Thoracic aorta (tissue), 2 donors: ENCODE data around the gene RNF150. TPM values are rescaled to one million over a fixed set of nuclear protein-coding genes. Genes with fewer than 3 reads are reported as not detected.
A peak's percentile ranks its signal among the peaks of the same experiment; 100 is the strongest.

ENCODE experiments used
- ATAC-seq: fragments of 150-250 bp; one replicate; pipeline ENCODE4 v1.8.0; 2017; ENCODE audit warnings: low read depth; ENCODE audit not compliant: insufficient number of reproducible peaks, low FRiP score
- DNase-seq: peaks from one replicate; pipeline ENCODE4 v3.0.0-alpha.2; 2020; ENCODE audit warnings: low spot score
- H3K27ac ChIP-seq, 2 donors: fragments of 200-600 bp; sonication (generic); 1 replicate in 1 of 2; 2 replicates in 1 of 2; pipeline ENCODE4 v1.5.1; 2016; ENCODE audit warnings: mild to moderate bottlenecking in 2 of 2, moderate library complexity in 2 of 2
- H3K27me3 ChIP-seq: fragments of 200-600 bp; sonication (generic); replicated peaks from 2 replicates; pipeline ENCODE4 v1.6.0; 2016; ENCODE audit warnings: mild to moderate bottlenecking; ENCODE audit not compliant: insufficient read depth
- H3K36me3 ChIP-seq: fragments of 200-600 bp; sonication (generic); one replicate; pipeline ENCODE4 v1.5.1; 2016
- H3K4me1 ChIP-seq, 2 donors: fragments of 200-600 bp; sonication (generic); 1 replicate in 1 of 2; 2 replicates in 1 of 2; pipeline versions ENCODE4 v1.5.1 to v1.6.0; 2016; ENCODE audit warnings: low read depth in 2 of 2, mild to moderate bottlenecking in 1 of 2; ENCODE audit not compliant: control insufficient read depth in 1 of 2
- H3K4me3 ChIP-seq: fragments of 200-600 bp; sonication (generic); 2 replicates; pipeline ENCODE4 v1.5.1; 2016; ENCODE audit warnings: mild to moderate bottlenecking
- H3K9me3 ChIP-seq: fragments of 200-600 bp; sonication (generic); 2 replicates; pipeline ENCODE4 v1.5.1; 2016
- total RNA-seq, 2 donors: library from RNA; depleted of rRNA; stranded (reverse); fragments of >200 nt; gene quantifications; one replicate each; pipeline versions ENCODE4 v1.1.0 to v1.2.3, GENCODE V29; 2016
- TF ChIP-seq, protein P1 (sequence below): fragments of 200-600 bp; sonication (generic); IDR thresholded peaks from one replicate; pipeline ENCODE4 v1.5.1; 2019; ENCODE audit warnings: antibody characterized with exemption

The RNF150 gene
- total RNA-seq, 2 donors from 2014 or later: 9.7 to 11.6 TPM

DNA sequence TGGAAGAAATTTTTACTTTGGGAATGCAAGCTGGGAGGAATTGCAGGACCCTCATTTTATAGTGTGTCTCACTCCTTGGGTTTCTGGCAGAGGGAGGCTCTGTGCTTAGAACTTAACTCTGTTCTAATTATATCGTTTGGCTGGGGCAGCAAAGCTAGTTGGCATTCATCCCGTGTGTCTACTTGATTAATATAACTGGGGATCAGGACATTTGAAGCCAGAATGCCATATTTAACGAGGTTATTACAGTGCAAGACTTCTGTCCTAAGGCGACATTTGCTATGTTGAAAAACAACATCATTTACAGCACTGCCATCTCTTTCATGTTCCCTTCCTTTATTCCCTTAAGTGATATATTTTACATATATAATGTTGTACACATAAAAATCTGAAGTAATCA, 198.0 kb downstream of the RNF150 start:
- TF ChIP-seq, protein P1, sequence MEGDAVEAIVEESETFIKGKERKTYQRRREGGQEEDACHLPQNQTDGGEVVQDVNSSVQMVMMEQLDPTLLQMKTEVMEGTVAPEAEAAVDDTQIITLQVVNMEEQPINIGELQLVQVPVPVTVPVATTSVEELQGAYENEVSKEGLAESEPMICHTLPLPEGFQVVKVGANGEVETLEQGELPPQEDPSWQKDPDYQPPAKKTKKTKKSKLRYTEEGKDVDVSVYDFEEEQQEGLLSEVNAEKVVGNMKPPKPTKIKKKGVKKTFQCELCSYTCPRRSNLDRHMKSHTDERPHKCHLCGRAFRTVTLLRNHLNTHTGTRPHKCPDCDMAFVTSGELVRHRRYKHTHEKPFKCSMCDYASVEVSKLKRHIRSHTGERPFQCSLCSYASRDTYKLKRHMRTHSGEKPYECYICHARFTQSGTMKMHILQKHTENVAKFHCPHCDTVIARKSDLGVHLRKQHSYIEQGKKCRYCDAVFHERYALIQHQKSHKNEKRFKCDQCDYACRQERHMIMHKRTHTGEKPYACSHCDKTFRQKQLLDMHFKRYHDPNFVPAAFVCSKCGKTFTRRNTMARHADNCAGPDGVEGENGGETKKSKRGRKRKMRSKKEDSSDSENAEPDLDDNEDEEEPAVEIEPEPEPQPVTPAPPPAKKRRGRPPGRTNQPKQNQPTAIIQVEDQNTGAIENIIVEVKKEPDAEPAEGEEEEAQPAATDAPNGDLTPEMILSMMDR: no peak
- H3K4me3 ChIP-seq: no peak overlapping the region
- H3K9me3 ChIP-seq: no peaks in the 10 kb centered on the region
- no peak overlapping the region for H3K27ac ChIP-seq
- no peaks in the 10 kb centered on the region for H3K36me3 ChIP-seq
- ATAC-seq (peak; percentile 75), DNase-seq (peak; percentile 41)
- H3K27me3 ChIP-seq: no peaks in the 10 kb centered on the region
- H3K4me1 ChIP-seq: peaks cover 26 to 35% of the 10 kb centered on the region in 2 donors

DNA sequence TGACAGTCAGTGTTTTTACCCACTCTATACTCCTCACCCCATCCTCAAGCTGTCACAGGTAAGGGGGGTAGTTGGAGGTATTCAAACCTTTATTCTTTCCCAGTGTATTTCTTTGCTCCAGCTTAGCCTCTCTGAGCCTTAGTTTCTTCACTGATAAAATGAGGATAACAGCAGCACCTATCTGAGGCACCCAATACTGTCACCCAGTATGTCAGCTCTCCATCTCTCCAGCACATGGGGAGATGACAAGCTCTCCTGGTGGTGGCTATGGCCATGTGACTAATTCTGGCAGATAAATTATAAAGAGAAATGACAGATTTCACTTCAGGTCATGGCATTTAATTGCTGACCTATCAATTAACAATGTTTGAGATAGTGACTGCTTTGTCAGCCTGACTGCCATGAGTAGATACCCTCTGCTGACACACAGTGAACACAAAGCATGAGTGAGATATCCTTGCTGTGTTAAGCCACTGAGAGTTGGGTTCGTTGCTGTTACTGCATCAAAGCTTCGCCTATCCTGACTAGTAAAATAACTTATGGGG, 200.7 kb downstream of the RNF150 start:
- no peaks in the 10 kb centered on the region for H3K27me3 ChIP-seq
- no peak for DNase-seq
- H3K4me1 ChIP-seq: peaks cover 12 to 21% of the 10 kb centered on the region in 2 donors

DNA sequence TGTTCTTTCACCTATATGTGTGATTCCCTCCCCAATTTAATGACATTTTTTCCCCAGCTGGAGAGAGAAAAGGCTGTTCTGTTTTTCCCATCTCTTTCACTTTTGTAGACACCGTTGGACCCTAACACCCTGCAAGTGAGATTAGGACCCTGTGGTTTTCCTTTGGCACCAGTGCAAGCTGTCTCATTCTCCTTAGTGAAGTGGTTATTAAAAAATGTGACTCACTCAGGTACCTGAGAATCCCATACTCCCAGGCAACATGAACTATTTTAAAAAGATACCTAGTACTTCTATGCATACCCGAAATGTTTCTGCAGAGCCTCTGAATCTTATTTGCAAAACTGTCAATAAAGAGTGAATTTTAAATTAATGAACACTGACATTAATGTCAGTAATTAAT, 201.4 kb downstream of the RNF150 start:
- Histone ChIP-seq H3K9me3 (no peaks in the 10 kb centered on the region), H3K4me1 (peaks cover 12 to 21% of the 10 kb centered on the region in 2 donors), H3K4me3 (no peak overlapping the region), H3K36me3 (no peaks in the 10 kb centered on the region), H3K27ac (no peak overlapping the region), H3K27me3 (no peaks in the 10 kb centered on the region)
- TF ChIP-seq, protein P1: no peak
- DNase-seq (no peak), ATAC-seq (no peak)

More for the DNA sequence above, 200.7 kb downstream of the RNF150 start:
- H3K27ac ChIP-seq: no peak overlapping the region
- ATAC-seq: no peak
- H3K36me3 ChIP-seq: no peaks in the 10 kb centered on the region
- no peak overlapping the region for H3K4me3 ChIP-seq
- TF ChIP-seq, protein P1: no peak
- no peaks in the 10 kb centered on the region for H3K9me3 ChIP-seq

DNA sequence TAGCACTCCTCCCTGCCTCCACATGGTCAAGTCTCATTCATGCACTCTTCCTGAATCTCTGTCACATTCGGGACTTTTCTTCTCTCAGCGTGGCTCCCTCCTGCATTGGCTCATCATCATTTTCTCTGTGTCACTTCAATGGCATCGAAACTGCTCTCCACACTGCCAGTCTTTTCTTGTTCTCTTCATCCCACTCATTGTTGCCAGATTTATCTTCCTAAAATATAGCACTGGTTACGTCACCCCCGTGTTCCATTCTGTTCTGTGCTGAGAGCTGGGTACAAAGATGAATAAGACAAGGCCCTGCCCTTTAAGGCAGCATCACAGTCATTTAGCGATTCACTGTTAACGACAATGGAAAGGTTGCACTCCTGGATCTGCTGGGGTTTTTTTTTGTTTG, 202.7 kb downstream of the RNF150 start:
- no peak for DNase-seq
- H3K27me3 ChIP-seq: no peaks in the 10 kb centered on the region
- H3K27ac ChIP-seq: no peak overlapping the region
- TF ChIP-seq, protein P1: no peak
- ATAC-seq: no peak
- no peak overlapping the region for H3K4me3 ChIP-seq
- no peaks in the 10 kb centered on the region for H3K36me3 ChIP-seq
- H3K9me3 ChIP-seq: no peaks in the 10 kb centered on the region
- peaks cover 5 to 13% of the 10 kb centered on the region in 2 donors for H3K4me1 ChIP-seq

DNA sequence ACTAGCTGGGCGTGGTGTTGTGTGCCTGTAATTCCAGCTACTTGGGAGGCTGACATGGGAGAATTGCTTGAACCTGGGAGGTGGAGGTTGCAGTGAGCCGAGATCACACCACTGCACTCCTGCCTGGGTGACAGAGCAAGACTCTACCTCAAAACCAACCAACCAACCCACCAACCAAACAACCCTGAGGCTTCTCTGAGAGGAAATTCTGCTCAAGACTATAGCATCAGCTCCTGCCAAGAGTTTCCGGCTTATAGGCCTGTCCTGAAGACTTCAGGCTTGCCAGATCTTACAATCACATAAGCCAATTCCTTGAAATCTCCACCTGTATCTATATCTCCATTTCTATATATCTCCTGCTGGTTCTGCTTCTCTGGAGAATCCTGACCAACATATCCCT, 203.3 kb downstream of the RNF150 start:
- H3K27ac ChIP-seq: no peak overlapping the region
- no peaks in the 10 kb centered on the region for H3K27me3 ChIP-seq
- DNase-seq (no peak), ATAC-seq (no peak)
- no peaks in the 10 kb centered on the region for H3K9me3 ChIP-seq
- H3K4me3 ChIP-seq: no peak overlapping the region
- TF ChIP-seq, protein P1: no peak
- H3K36me3 ChIP-seq: no peaks in the 10 kb centered on the region
- H3K4me1 ChIP-seq: peaks cover 4 to 10% of the 10 kb centered on the region in 2 donors
